HG02623 (cell line): ENCODE measurements around the gene TSPAN11.

Source experiments
- ATAC-seq: cut with Tn5 transposase; IDR thresholded peaks from one replicate; pipeline ENCODE4 v1.9.1; 2021; ENCODE audit warnings: moderate library complexity; ENCODE audit not compliant: unreplicated experiment

TSPAN11 gene

GRCh38 chr12:30910038-30910350, 16.6 kb upstream of the TSPAN11 start:
- no peak for ATAC-seq

- no peak for ATAC-seq
Measured at GRCh38 chr12:30911207-30911606, 15.3 kb upstream of the TSPAN11 start.

- ATAC-seq: no peak
Measured at GRCh38 chr12:30913323-30913722, 13.2 kb upstream of the TSPAN11 start.

- ATAC-seq: no peak
Measured at GRCh38 chr12:30914986-30915591, 11.5 kb upstream of the TSPAN11 start.

GRCh38 chr12:30923057-30923456, 3.5 kb upstream of the TSPAN11 start:
- ATAC-seq: no peak

- no peak for ATAC-seq
Measured at GRCh38 chr12:30925607-30926242, 823 bp upstream of the TSPAN11 start.

GRCh38 chr12:30927222-30927611, 669 bp downstream of the TSPAN11 start:
- no peak for ATAC-seq

- no peak for ATAC-seq
Measured at GRCh38 chr12:30928356-30929244, 2.1 kb downstream of the TSPAN11 start.

GRCh38 chr12:30930238-30930637, 3.7 kb downstream of the TSPAN11 start:
- ATAC-seq: no peak

- ATAC-seq: no peak
Measured at GRCh38 chr12:30930641-30931040, 4.1 kb downstream of the TSPAN11 start.

- ATAC-seq: no peak
Measured at GRCh38 chr12:30932881-30933280, 6.3 kb downstream of the TSPAN11 start.

- no peak for ATAC-seq
Measured at GRCh38 chr12:30934811-30935210, 8.3 kb downstream of the TSPAN11 start.

- ATAC-seq: no peak
Measured at GRCh38 chr12:30936036-30936435, 9.5 kb downstream of the TSPAN11 start.

GRCh38 chr12:30939234-30939633, 12.7 kb downstream of the TSPAN11 start:
- ATAC-seq: no peak

- ATAC-seq: no peak
Measured at GRCh38 chr12:30942486-30942885, 15.9 kb downstream of the TSPAN11 start.

GRCh38 chr12:30942936-30943335, 16.4 kb downstream of the TSPAN11 start:
- no peak for ATAC-seq

- no peak for ATAC-seq
Measured at GRCh38 chr12:30945443-30946164, 19.1 kb downstream of the TSPAN11 start.

GRCh38 chr12:30952015-30952414, 25.5 kb downstream of the TSPAN11 start:
- ATAC-seq: no peak

GRCh38 chr12:30953257-30953656, 26.7 kb downstream of the TSPAN11 start:
- ATAC-seq: no peak

- ATAC-seq: no peak
Measured at GRCh38 chr12:30953951-30954751, 27.6 kb downstream of the TSPAN11 start.

- no peak for ATAC-seq
Measured at GRCh38 chr12:30955214-30955613, 28.7 kb downstream of the TSPAN11 start.
